Colonic mucosa (tissue), 4 donors: ENCODE measurements around the gene UBA1. TPM values are rescaled to one million over a fixed set of nuclear protein-coding genes. Genes with fewer than 3 reads are reported as not detected.

Source experiments
- DNase-seq: peaks from one replicate; pipeline ENCODE4 v3.0.0-alpha.2; 2020
- H3K27ac ChIP-seq: fragments of 200-600 bp; one replicate; pipeline ENCODE4 v1.8.0; 2021
- H3K27me3 ChIP-seq: fragments of 200-600 bp; one replicate; pipeline ENCODE4 v1.8.0; 2021
- H3K36me3 ChIP-seq: fragments of 200-600 bp; one replicate; pipeline ENCODE4 v1.8.0; 2021
- H3K4me1 ChIP-seq: fragments of 200-600 bp; one replicate; pipeline ENCODE4 v1.8.0; 2021; ENCODE audit warnings: mild to moderate bottlenecking
- H3K4me3 ChIP-seq: fragments of 200-600 bp; one replicate; pipeline ENCODE4 v1.8.0; 2021
- H3K9ac ChIP-seq, 2 donors: one replicate each; pipeline ENCODE4 v1.7.0; 2013; ENCODE audit warnings: control low read depth in 2 of 2, low read depth in 2 of 2, low read length in 2 of 2
- H3K9me3 ChIP-seq: fragments of 200-600 bp; one replicate; pipeline ENCODE4 v1.8.0; 2021
- intact Hi-C: fragments of 100-400 bp; cut with DNase I; formaldehyde crosslinking; loops from one replicate; pipeline ENCODE4 v1.14.1; 2022
- total RNA-seq, 2 donors: library from RNA; stranded (reverse); fragmentation: NEBNext Ultra II Directional in 1 of 2; extraction: Animal tissue kit (Norgen Biotek cat#: 25700) in 1 of 2; gene quantifications; one replicate each; pipeline ENCODE4 v1.2.1, GENCODE V29; 2021
- TF ChIP-seq, protein P1 (sequence below): fragments of 200-600 bp; IDR thresholded peaks from one replicate; pipeline ENCODE4 v1.8.0; 2022; ENCODE audit warnings: antibody characterized with exemption, mild to moderate bottlenecking
- donor health status: healthy.
- donor health status: DM: no; HTN: no; CAD: no.
- donor health status: DM: no; HTN: no; CAD: no.

The UBA1 gene
- total RNA-seq, 2 donors from 2014 or later = 237 to 327 TPM

DNA sequence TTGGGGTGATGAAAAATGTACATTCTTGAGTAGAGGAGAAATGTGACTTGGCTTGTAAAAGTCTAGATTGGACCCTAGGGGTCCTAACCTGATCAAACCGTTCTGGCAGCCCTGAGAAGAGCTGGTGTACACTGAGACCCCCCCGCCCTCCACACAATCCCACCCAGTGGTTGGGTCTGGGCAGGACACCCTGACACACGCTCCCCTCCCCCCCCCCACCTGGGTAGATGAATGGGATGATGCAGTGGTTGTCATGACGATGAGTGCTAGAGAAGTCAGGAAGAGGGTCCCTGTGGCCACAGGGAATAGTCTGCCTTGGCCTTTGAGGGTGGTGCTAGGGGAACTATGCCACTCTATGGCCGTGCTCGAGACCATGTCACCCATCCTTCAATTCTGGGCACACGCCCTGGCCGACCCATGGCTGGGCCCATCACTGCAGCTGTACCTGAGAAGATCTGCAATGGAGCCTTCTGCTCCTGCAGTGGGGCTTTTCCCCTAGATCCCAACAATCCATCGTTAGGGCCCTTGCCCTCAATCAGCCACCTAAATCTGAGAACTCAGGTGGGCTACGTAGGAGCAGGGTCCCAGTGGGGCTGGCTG lies 29.2 kb downstream of the UBA1 start:
- intact Hi-C loops = no loop called here
- TF ChIP-seq, protein P1, sequence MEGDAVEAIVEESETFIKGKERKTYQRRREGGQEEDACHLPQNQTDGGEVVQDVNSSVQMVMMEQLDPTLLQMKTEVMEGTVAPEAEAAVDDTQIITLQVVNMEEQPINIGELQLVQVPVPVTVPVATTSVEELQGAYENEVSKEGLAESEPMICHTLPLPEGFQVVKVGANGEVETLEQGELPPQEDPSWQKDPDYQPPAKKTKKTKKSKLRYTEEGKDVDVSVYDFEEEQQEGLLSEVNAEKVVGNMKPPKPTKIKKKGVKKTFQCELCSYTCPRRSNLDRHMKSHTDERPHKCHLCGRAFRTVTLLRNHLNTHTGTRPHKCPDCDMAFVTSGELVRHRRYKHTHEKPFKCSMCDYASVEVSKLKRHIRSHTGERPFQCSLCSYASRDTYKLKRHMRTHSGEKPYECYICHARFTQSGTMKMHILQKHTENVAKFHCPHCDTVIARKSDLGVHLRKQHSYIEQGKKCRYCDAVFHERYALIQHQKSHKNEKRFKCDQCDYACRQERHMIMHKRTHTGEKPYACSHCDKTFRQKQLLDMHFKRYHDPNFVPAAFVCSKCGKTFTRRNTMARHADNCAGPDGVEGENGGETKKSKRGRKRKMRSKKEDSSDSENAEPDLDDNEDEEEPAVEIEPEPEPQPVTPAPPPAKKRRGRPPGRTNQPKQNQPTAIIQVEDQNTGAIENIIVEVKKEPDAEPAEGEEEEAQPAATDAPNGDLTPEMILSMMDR = no peak
- Histone ChIP-seq H3K9ac (no peak overlapping the region), H3K9me3 (no peaks in the 10 kb centered on the region), H3K27me3 (no peaks in the 10 kb centered on the region), H3K4me3 (no peak overlapping the region), H3K36me3 (no peaks in the 10 kb centered on the region), H3K4me1 (no peaks in the 10 kb centered on the region), H3K27ac (no peak overlapping the region)
- no peak for DNase-seq

GRCh38 chrX:47223476-47224250 lies 30.0 kb downstream of the UBA1 start:
- TF ChIP-seq, protein P1 = no peak
- H3K36me3 ChIP-seq = no peaks in the 10 kb centered on the region
- DNase-seq = no peak

GRCh38 chrX:47224266-47224895 lies 30.8 kb downstream of the UBA1 start:
- no peaks in the 10 kb centered on the region for H3K36me3 ChIP-seq
- no peak overlapping the region for H3K9ac ChIP-seq
- DNase-seq = no peak
- H3K4me1 ChIP-seq = no peaks in the 10 kb centered on the region
- no peaks in the 10 kb centered on the region for H3K27me3 ChIP-seq
- H3K9me3 ChIP-seq = no peaks in the 10 kb centered on the region
- intact Hi-C loops = no loop called here
- H3K27ac ChIP-seq = no peak overlapping the region
- TF ChIP-seq, protein P1 = no peak
- no peak overlapping the region for H3K4me3 ChIP-seq

More at GRCh38 chrX:47223476-47224250, 30.0 kb downstream of the UBA1 start:
- Histone ChIP-seq H3K4me3 (no peak overlapping the region), H3K27ac (no peak overlapping the region), H3K27me3 (no peaks in the 10 kb centered on the region), H3K9me3 (no peaks in the 10 kb centered on the region), H3K9ac (no peak overlapping the region), H3K4me1 (no peaks in the 10 kb centered on the region)
- intact Hi-C loops = no loop called here

DNA sequence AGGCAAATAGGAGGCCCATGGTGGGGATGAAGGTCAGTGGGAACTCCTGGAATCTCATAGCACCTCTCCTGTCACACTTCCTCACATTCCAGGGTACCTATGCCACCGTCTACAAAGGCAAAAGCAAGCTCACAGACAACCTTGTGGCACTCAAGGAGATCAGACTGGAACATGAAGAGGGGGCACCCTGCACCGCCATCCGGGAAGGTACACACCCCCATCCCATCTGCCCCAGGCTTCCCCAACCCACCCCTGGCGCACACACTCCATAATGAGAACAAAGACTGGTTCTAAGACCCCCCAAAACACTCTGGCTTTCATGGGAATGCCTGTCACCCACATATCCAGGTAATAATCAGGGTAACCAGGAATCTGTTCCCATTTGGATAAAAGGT lies 31.3 kb downstream of the UBA1 start:
- intact Hi-C loops = no loop called here
- Histone ChIP-seq H3K36me3 (no peaks in the 10 kb centered on the region), H3K4me1 (no peaks in the 10 kb centered on the region), H3K9me3 (no peaks in the 10 kb centered on the region), H3K9ac (no peak overlapping the region), H3K27me3 (no peaks in the 10 kb centered on the region), H3K27ac (no peak overlapping the region), H3K4me3 (no peak overlapping the region)
- no peak for DNase-seq
- TF ChIP-seq, protein P1 = no peak

DNA sequence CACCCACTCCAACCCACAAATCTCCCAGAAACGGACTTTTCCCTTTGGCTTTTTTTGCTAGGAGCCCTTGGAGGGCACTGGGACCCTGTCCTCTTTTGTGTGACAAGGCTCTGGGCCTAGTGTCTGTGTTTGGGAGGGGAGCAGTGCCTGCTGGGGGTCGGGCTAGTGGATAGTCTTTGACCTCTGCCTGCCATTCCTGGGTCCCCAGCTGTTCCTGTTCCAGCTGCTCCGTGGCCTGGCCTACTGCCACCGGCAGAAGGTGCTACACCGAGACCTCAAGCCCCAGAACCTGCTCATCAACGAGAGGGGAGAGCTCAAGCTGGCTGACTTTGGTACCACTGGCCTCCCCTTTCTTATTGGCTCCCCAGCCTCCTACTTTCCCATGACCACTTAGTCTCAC lies 32.4 kb downstream of the UBA1 start:
- intact Hi-C loops = no loop called here
- DNase-seq = no peak
- Histone ChIP-seq H3K4me1 (no peaks in the 10 kb centered on the region), H3K9ac (no peak overlapping the region), H3K36me3 (no peaks in the 10 kb centered on the region), H3K27ac (no peak overlapping the region), H3K27me3 (no peaks in the 10 kb centered on the region), H3K9me3 (no peaks in the 10 kb centered on the region), H3K4me3 (no peak overlapping the region)
- TF ChIP-seq, protein P1 = no peak
